Activated CD4-positive, alpha-beta T cell treated with anti-CD3 and anti-CD28 coated beads for 36 hours (primary cell): Measurements from ENCODE around the gene PRDM5. TPM values are rescaled to one million over a fixed set of nuclear protein-coding genes. Genes with fewer than 3 reads are reported as not detected.

ENCODE experiments used
- ATAC-seq: fragments of 200-7000 bp; cut with Tn5 transposase; one replicate; pipeline ENCODE4 v1.10.0; 2021; ENCODE audit warnings: mild to moderate bottlenecking, moderate library complexity
- CTCF ChIA-PET: fragments of 350-600 bp; sonication (Branson Sonifier 250); formaldehyde crosslinking; loops from one replicate; lab custom pipeline; 2021; ENCODE audit warnings: antibody characterized with exemption; lab: Charles Lee
- POLR2A ChIA-PET: fragments of 350-600 bp; sonication (Branson Sonifier 250); formaldehyde crosslinking; loops from one replicate; lab custom pipeline; 2021; ENCODE audit warnings: antibody characterized with exemption, inconsistent platforms; lab: Charles Lee
- DNase-seq: peaks from one replicate; pipeline ENCODE4 v3.0.0-alpha.2; 2020
- H3K27ac Mint-ChIP-seq: one replicate; pipeline ENCODE4 v1.8.0; 2021; ENCODE audit warnings: mixed read lengths
- H3K27me3 Mint-ChIP-seq: one replicate; pipeline ENCODE4 v1.8.0; 2021; ENCODE audit warnings: mixed read lengths
- H3K36me3 Mint-ChIP-seq: one replicate; pipeline ENCODE4 v1.8.0; 2021; ENCODE audit warnings: low read depth, mixed read lengths
- H3K4me1 Mint-ChIP-seq: one replicate; pipeline ENCODE4 v1.8.0; 2021; ENCODE audit warnings: mixed read lengths
- H3K4me3 Mint-ChIP-seq: one replicate; pipeline ENCODE4 v1.8.0; 2021; ENCODE audit warnings: mild to moderate bottlenecking, moderate library complexity, mixed read lengths
- H3K9me3 Mint-ChIP-seq: one replicate; pipeline ENCODE4 v1.8.0; 2021; ENCODE audit warnings: low read depth, mixed read lengths
- intact Hi-C, 2 experiments: fragments of 100-400 bp; cut with DNase I in 1 of 2; cut with micrococcal nuclease in 1 of 2; formaldehyde crosslinking; loops; one replicate each; pipeline versions ENCODE4 v1.14.2 to v1.15.1; 2022 to 2024; cut with DNase I, micrococcal nuclease
- total RNA-seq, 2 experiments: library from RNA; stranded (reverse); gene quantifications; one replicate each; pipeline ENCODE4 v1.2.3, GENCODE V29; 2021

Gene PRDM5
- total RNA-seq, 2 experiments from 2014 or later = 0.05 TPM; not detected in 1

GRCh38 chr4:120725639-120726580 lies 196.6 kb downstream of the PRDM5 start:
- Mint-ChIP-seq H3K36me3 (no peaks in the 10 kb centered on the region), H3K4me3 (no peak overlapping the region), H3K27ac (no peak overlapping the region), H3K9me3 (no peaks in the 10 kb centered on the region), H3K27me3 (peaks cover 4% of the 10 kb centered on the region), H3K4me1 (no peaks in the 10 kb centered on the region)
- DNase-seq (no peak), ATAC-seq (no peak)
- CTCF ChIA-PET = no interaction called here
- POLR2A ChIA-PET = no interaction called here
- intact Hi-C loops = no loop called here

GRCh38 chr4:120724656-120725055 lies 197.9 kb downstream of the PRDM5 start:
- Mint-ChIP-seq H3K36me3 (no peaks in the 10 kb centered on the region), H3K27ac (no peak overlapping the region), H3K4me1 (no peaks in the 10 kb centered on the region), H3K4me3 (no peak overlapping the region), H3K27me3 (peaks cover 4% of the 10 kb centered on the region), H3K9me3 (no peaks in the 10 kb centered on the region)
- ATAC-seq = no peak
- intact Hi-C loops = no loop called here
- DNase-seq = no peak
- CTCF ChIA-PET = interaction anchor here (0.6 kb wide), 1 partner anchor 12 kb away, joined by 3 read pairs; no protein-coding TSS in a partner anchor
- POLR2A ChIA-PET = no interaction called here

GRCh38 chr4:120723986-120724385 lies 198.5 kb downstream of the PRDM5 start:
- intact Hi-C loops = no loop called here
- ATAC-seq (no peak), DNase-seq (no peak)
- Mint-ChIP-seq H3K27me3 (peaks cover 4% of the 10 kb centered on the region), H3K27ac (no peak overlapping the region), H3K4me3 (no peak overlapping the region), H3K36me3 (no peaks in the 10 kb centered on the region), H3K4me1 (no peaks in the 10 kb centered on the region), H3K9me3 (no peaks in the 10 kb centered on the region)
- ChIA-PET CTCF (interaction anchor here (0.6 to 0.8 kb wide), 2 partner anchors 11 to 115 kb away, joined by 3 read pairs; no protein-coding TSS in a partner anchor), POLR2A (no interaction called here)

- ChIA-PET POLR2A (no interaction called here), CTCF (interaction anchor here (0.7 kb wide), 1 partner anchor 257 kb away, joined by 3 read pairs; no protein-coding TSS in a partner anchor)
- DNase-seq = no peak
- Mint-ChIP-seq H3K9me3 (no peaks in the 10 kb centered on the region), H3K4me1 (no peaks in the 10 kb centered on the region), H3K27ac (no peak overlapping the region), H3K27me3 (peaks cover 7% of the 10 kb centered on the region), H3K4me3 (no peak overlapping the region), H3K36me3 (no peaks in the 10 kb centered on the region)
- ATAC-seq = no peak
- intact Hi-C loops = no loop called here
Measured at GRCh38 chr4:120723105-120723504, 199.4 kb downstream of the PRDM5 start.

- intact Hi-C loops = no loop called here
- ChIA-PET POLR2A (no interaction called here), CTCF (interaction anchor here (0.7 kb wide), 1 partner anchor 257 kb away, joined by 3 read pairs; no protein-coding TSS in a partner anchor)
Measured at GRCh38 chr4:120722655-120723054, 199.9 kb downstream of the PRDM5 start.

GRCh38 chr4:120720354-120720934 lies 202.1 kb downstream of the PRDM5 start:
- Mint-ChIP-seq H3K36me3 (no peaks in the 10 kb centered on the region), H3K4me3 (no peak overlapping the region), H3K27ac (no peak overlapping the region), H3K4me1 (no peaks in the 10 kb centered on the region), H3K9me3 (no peaks in the 10 kb centered on the region), H3K27me3 (peaks cover 13% of the 10 kb centered on the region)
- ATAC-seq (no peak), DNase-seq (no peak)
- POLR2A ChIA-PET = no interaction called here
- intact Hi-C loops = no loop called here
- CTCF ChIA-PET = interaction anchor here (0.7 to 1.4 kb wide), 6 partner anchors 7 to 257 kb away, joined by 3 to 5 read pairs (median 4); no protein-coding TSS in a partner anchor

More at GRCh38 chr4:120722655-120723054, 199.9 kb downstream of the PRDM5 start:
- ATAC-seq (no peak), DNase-seq (no peak)
- H3K4me1 Mint-ChIP-seq = no peaks in the 10 kb centered on the region
- no peaks in the 10 kb centered on the region for H3K36me3 Mint-ChIP-seq
- peaks cover 7% of the 10 kb centered on the region for H3K27me3 Mint-ChIP-seq
- no peaks in the 10 kb centered on the region for H3K9me3 Mint-ChIP-seq
- H3K4me3 Mint-ChIP-seq = no peak overlapping the region
- no peak overlapping the region for H3K27ac Mint-ChIP-seq

GRCh38 chr4:120718979-120719566 lies 203.5 kb downstream of the PRDM5 start:
- peaks cover 11% of the 10 kb centered on the region for H3K27me3 Mint-ChIP-seq
- ChIA-PET POLR2A (no interaction called here), CTCF (interaction anchor here (0.9 kb wide), 1 partner anchor 46 kb away, joined by 3 read pairs; no protein-coding TSS in a partner anchor)
- H3K4me3 Mint-ChIP-seq = no peak overlapping the region
- peak; percentile 41 for DNase-seq
- peak; percentile 53 for ATAC-seq
- no peak overlapping the region for H3K27ac Mint-ChIP-seq
- H3K9me3 Mint-ChIP-seq = no peaks in the 10 kb centered on the region
- H3K36me3 Mint-ChIP-seq = no peaks in the 10 kb centered on the region
- intact Hi-C loops = loop anchor here (1.0 to 5.0 kb wide), 5 partner anchors 258 to 588 kb away; no protein-coding TSS in a partner anchor
- H3K4me1 Mint-ChIP-seq = no peaks in the 10 kb centered on the region

- DNase-seq (no peak), ATAC-seq (no peak)
- no peak overlapping the region for H3K27ac Mint-ChIP-seq
- no peak overlapping the region for H3K4me3 Mint-ChIP-seq
- H3K36me3 Mint-ChIP-seq = no peaks in the 10 kb centered on the region
- POLR2A ChIA-PET = no interaction called here
- H3K4me1 Mint-ChIP-seq = no peaks in the 10 kb centered on the region
- CTCF ChIA-PET = no interaction called here
- intact Hi-C loops = loop anchor here (5.0 kb wide), 2 partner anchors 559 to 591 kb away; no protein-coding TSS in a partner anchor
- H3K9me3 Mint-ChIP-seq = no peaks in the 10 kb centered on the region
- H3K27me3 Mint-ChIP-seq = peaks cover 11% of the 10 kb centered on the region
Measured at GRCh38 chr4:120716346-120716745, 206.2 kb downstream of the PRDM5 start.

- CTCF ChIA-PET = interaction anchor here (0.6 to 0.7 kb wide), 2 partner anchors 24 to 483 kb away, joined by 3 to 6 read pairs; no protein-coding TSS in a partner anchor
- POLR2A ChIA-PET = no interaction called here
Measured at GRCh38 chr4:120714417-120715010, 208.0 kb downstream of the PRDM5 start.

GRCh38 chr4:120709991-120710390 lies 212.5 kb downstream of the PRDM5 start:
- ATAC-seq (no peak), DNase-seq (no peak)
- Mint-ChIP-seq H3K36me3 (no peaks in the 10 kb centered on the region), H3K4me1 (no peaks in the 10 kb centered on the region), H3K9me3 (no peaks in the 10 kb centered on the region), H3K4me3 (no peak overlapping the region), H3K27ac (no peak overlapping the region), H3K27me3 (peaks cover 3% of the 10 kb centered on the region)
- ChIA-PET CTCF (no interaction called here), POLR2A (no interaction called here)
- intact Hi-C loops = no loop called here

More at GRCh38 chr4:120714417-120715010, 208.0 kb downstream of the PRDM5 start:
- no peak overlapping the region for H3K27ac Mint-ChIP-seq
- H3K27me3 Mint-ChIP-seq = peaks cover 11% of the 10 kb centered on the region
- H3K4me1 Mint-ChIP-seq = no peaks in the 10 kb centered on the region
- H3K36me3 Mint-ChIP-seq = no peaks in the 10 kb centered on the region
- DNase-seq (no peak), ATAC-seq (no peak)
- H3K4me3 Mint-ChIP-seq = no peak overlapping the region
- H3K9me3 Mint-ChIP-seq = no peaks in the 10 kb centered on the region
- intact Hi-C loops = loop anchor here (5.0 kb wide), 2 partner anchors 557 to 593 kb away; no protein-coding TSS in a partner anchor

GRCh38 chr4:120704538-120704937 lies 218.0 kb downstream of the PRDM5 start:
- H3K36me3 Mint-ChIP-seq = no peaks in the 10 kb centered on the region
- peaks cover 15% of the 10 kb centered on the region for H3K27me3 Mint-ChIP-seq
- DNase-seq (no peak), ATAC-seq (no peak)
- intact Hi-C loops = no loop called here
- CTCF ChIA-PET = no interaction called here
- H3K27ac Mint-ChIP-seq = no peak overlapping the region
- no peaks in the 10 kb centered on the region for H3K9me3 Mint-ChIP-seq
- no peaks in the 10 kb centered on the region for H3K4me1 Mint-ChIP-seq
- POLR2A ChIA-PET = interaction anchor here (0.6 kb wide), 1 partner anchor 249 kb away, joined by 5 read pairs; no protein-coding TSS in a partner anchor
- no peak overlapping the region for H3K4me3 Mint-ChIP-seq
